Esophagus muscularis mucosa (tissue), 3 donors: Measurements from ENCODE around the gene NME7.

ENCODE experiments used
- POLR2A ChIP-seq: fragments of 450-650 bp; IDR thresholded peaks from one replicate; pipeline ENCODE4 v1.6.1; 2017; ENCODE audit warnings: antibody characterized with exemption, moderate library complexity, mild to moderate bottlenecking, low read depth
- POLR2AphosphoS5 ChIP-seq, 2 donors: sonication (generic); formaldehyde crosslinking; IDR thresholded peaks; one replicate each; pipeline ENCODE4 v1.6.1; 2017; ENCODE audit warnings: antibody characterized with exemption in 2 of 2
- TF ChIP-seq, protein P1 (sequence below), 3 experiments: fragments of 200-600 bp in 2 of 3; fragments of 450-650 bp in 1 of 3; sonication (generic) in 2 of 3; IDR thresholded peaks; one replicate each; pipeline ENCODE4 v1.5.1; 2017 to 2019; ENCODE audit warnings: antibody characterized with exemption in 3 of 3, mild to moderate bottlenecking in 2 of 3, moderate library complexity in 1 of 3

DNA sequence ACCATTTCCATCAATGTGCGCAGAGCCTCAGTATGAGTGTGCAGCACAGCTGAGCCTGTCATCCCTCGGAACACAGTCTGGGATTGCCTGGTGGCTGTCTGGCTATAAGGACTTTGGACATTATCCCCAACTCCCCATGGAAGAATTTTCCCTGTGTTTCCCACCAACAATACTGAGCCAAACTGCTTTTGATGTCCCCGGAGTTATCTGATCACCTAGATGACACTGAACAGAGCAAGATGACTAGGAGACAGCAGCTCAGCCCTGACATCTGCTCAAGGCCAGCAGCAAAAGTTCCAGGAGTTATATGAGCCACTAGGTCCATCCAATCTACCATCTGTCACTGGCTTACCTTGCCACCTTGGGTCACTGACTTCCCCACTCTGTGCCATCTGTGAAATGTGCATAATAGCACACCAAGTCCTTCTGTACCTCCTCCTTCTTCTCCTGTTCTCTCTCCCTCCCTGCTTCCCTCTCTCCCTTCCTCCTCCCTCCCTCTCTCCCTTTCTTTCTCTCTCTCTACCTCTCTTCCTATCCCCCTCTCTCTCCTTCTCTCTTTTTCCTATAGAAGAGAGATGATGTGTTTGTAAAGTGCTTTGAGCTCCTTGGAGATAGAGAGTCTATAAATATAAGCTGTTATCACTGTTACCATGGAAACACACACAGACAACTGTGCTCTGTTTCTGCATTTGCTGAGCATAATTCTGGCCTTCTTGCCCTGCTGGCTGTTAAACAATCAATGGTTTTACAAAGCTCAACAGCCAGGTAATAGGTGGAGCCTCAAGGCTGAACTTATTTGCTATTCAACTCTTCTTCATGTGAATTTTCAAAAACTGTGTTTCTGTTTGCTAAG lies 280.8 kb downstream of the NME7 start:
- TF ChIP-seq POLR2A: no peak
- TF ChIP-seq, protein P1, sequence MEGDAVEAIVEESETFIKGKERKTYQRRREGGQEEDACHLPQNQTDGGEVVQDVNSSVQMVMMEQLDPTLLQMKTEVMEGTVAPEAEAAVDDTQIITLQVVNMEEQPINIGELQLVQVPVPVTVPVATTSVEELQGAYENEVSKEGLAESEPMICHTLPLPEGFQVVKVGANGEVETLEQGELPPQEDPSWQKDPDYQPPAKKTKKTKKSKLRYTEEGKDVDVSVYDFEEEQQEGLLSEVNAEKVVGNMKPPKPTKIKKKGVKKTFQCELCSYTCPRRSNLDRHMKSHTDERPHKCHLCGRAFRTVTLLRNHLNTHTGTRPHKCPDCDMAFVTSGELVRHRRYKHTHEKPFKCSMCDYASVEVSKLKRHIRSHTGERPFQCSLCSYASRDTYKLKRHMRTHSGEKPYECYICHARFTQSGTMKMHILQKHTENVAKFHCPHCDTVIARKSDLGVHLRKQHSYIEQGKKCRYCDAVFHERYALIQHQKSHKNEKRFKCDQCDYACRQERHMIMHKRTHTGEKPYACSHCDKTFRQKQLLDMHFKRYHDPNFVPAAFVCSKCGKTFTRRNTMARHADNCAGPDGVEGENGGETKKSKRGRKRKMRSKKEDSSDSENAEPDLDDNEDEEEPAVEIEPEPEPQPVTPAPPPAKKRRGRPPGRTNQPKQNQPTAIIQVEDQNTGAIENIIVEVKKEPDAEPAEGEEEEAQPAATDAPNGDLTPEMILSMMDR (IDR thresholded peaks at IDR 0.05): no peak
- no peak for TF ChIP-seq POLR2AphosphoS5 (IDR thresholded peaks at IDR 0.05)
